Heart right ventricle (tissue), 16 donors: ENCODE data around the gene OTOL1. TPM values are rescaled to one million over a fixed set of nuclear protein-coding genes. Genes with fewer than 3 reads are reported as not detected.

Source experiments
- ATAC-seq, 8 donors: fragments of 200-7000 bp; cut with Tn5 transposase; one replicate each; pipeline ENCODE4 v1.9.1; 2020; ENCODE audit warnings: mild to moderate bottlenecking in 8 of 8, moderate library complexity in 8 of 8, moderate number of reproducible peaks in 1 of 8
- DNase-seq, 2 donors: peaks; one replicate each; pipeline ENCODE4 v3.0.0-alpha.2; 2020
- H3K27ac ChIP-seq, 10 donors: fragments of 200-600 bp; sonication (generic) in 2 of 10; one replicate each; pipeline versions ENCODE4 v1.5.0 to v1.8.0; 2020 to 2022; ENCODE audit warnings: mild to moderate bottlenecking in 3 of 10
- H3K27me3 ChIP-seq, 7 donors: fragments of 200-600 bp; one replicate each; pipeline ENCODE4 v1.8.0; 2021 to 2022; ENCODE audit warnings: mild to moderate bottlenecking in 2 of 7
- H3K36me3 ChIP-seq, 9 donors: fragments of 200-600 bp; sonication (generic) in 1 of 9; one replicate each; pipeline versions ENCODE4 v1.5.0 to v1.8.0; 2020 to 2022; ENCODE audit warnings: mild to moderate bottlenecking in 2 of 9
- H3K4me1 ChIP-seq, 9 donors: fragments of 200-600 bp; sonication (generic) in 1 of 9; one replicate each; pipeline versions ENCODE4 v1.5.0 to v1.8.0; 2020 to 2022; ENCODE audit warnings: mild to moderate bottlenecking in 4 of 9
- H3K4me3 ChIP-seq, 10 donors: fragments of 200-600 bp; sonication (generic) in 2 of 10; one replicate each; pipeline versions ENCODE4 v1.5.0 to v1.8.0; 2020 to 2022; ENCODE audit warnings: mild to moderate bottlenecking in 7 of 10, moderate library complexity in 2 of 10
- H3K9me3 ChIP-seq, 11 donors: fragments of 200-600 bp in 10 of 11; sonication (generic) in 2 of 11; one replicate each; pipeline versions ENCODE4 v1.5.0 to v1.8.0; 2013 to 2022; ENCODE audit warnings: mild to moderate bottlenecking in 2 of 11, control low read depth in 1 of 11, moderate library complexity in 1 of 11
- WGBS, 2 donors: extraction: QIAGEN DNeasy Blood & Tissue Kit; methylation state at CpG; one replicate each; pipeline ENCODE4 v1.1.7; 2013; ENCODE audit warnings: inconsistent platforms in 1 of 2; 5-methylcytosine and 5-hydroxymethylcytosine counted together
- intact Hi-C, 10 donors: fragments of 100-400 bp; cut with DNase I; formaldehyde crosslinking; loops; one replicate each; pipeline versions ENCODE4 v1.11.1 to v1.14.2; 2022
- long read RNA-seq, 3 donors: library from polyadenylated mRNA; unstranded; transcript quantifications; one replicate each; pipeline ENCODE4 v2.0.0, GENCODE V29; 2020 to 2021
- polyA plus RNA-seq, 2 donors: library from polyadenylated mRNA; stranded (reverse); fragments of 200-250 nt; gene quantifications; one replicate each; pipeline ENCODE4 v1.2.3, GENCODE V29; 2013
- total RNA-seq, 10 donors: library from RNA; stranded (reverse); fragmentation: NEBNext Ultra II Directional in 3 of 10; extraction: Animal tissue kit (Norgen Biotek cat#: 25700) in 3 of 10; gene quantifications; one replicate each; pipeline versions ENCODE4 v1.2.1 to v1.2.4, GENCODE V29; 2021 to 2023
- TF ChIP-seq, protein P1 (sequence below), 9 donors: fragments of 200-600 bp; sonication (generic) in 2 of 9; IDR thresholded peaks; one replicate each; pipeline versions ENCODE4 v1.5.0 to v1.8.0; 2021 to 2022; ENCODE audit warnings: antibody characterized with exemption in 9 of 9, mild to moderate bottlenecking in 5 of 9, moderate library complexity in 1 of 9
- donor health status: Arrhythmogenic right ventricular cardiomyopathy.
- donor health status: ischemic (EF 13 %, LVEDD 7.1; RV severe dilation, severe dysfunction).
- donor health status: healthy with polysubstance abuse.
- donor health status: DM: no; HTN: yes; CAD: no.
- donor health status: DM: no; HTN: no; CAD: no.
- donor health status: ischemic (EF 25% LVEDD 6.9; RV normal size, moderate dysfunction).
- donor health status: ischemic (EF 25% LVEDD 5.7; RV mildly dilated, moderate dysfunction).
- donor health status: healthy.
- donor health status: DM: yes; HTN: yes; CAD: no.
- donor health status: Ischemic cardiomyopathy.
- donor health status: ischemic (EF 35%, LVEDD 5.7; RV mildly dilated, moderate dysfunction).
- donor health status: nonischemic (EF 11% LVEDD 7.7; RV severe dilation, severe dysfunction).
- donor health status: DM: yes; HTN: yes; CAD: no.
- donor health status: PGD.
- donor health status: ischemic (EF 29% LVEDD 5.4; RV normal size, mild dysfunction).
- donor health status: nonischemic (EF 23%, LVEDD 6.1; RV moderate dilation, normal function).

The OTOL1 gene
- total RNA-seq, result not detected
- not detected for polyA plus RNA-seq
- long read RNA-seq, donor 1, result 0 reads
- long read RNA-seq, donor 2, result 0 reads
- long read RNA-seq, donor 3, result 0 reads

DNA sequence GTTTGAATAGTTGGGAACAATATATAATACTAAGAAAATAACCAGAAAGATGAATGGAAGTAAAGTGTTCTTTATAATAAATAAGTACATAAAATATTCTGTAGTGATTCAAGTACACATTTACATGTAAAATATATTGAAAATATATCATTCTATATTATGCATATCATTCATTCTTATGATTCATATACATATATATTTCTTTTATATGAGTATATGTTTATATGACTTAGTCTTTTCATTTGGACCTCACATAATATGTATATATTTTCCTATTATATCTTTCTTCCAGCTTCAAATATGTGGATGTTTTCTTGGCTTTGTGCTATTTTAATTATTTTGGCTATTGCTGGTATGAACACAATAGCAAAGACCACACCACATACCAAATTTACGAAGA, at the start of gene OTOL1:
TSS of gene OTOL1 (plus strand) at position 301 of the 400 bp plus-strand sequence. CDS start at position 301, 0 bp downstream.
- intact Hi-C loops, result no loop called here
- H3K27ac ChIP-seq, result no peak within 1 kb of the TSS
- H3K27me3 ChIP-seq, result no peaks in the 10 kb centered on the region
- H3K4me3 ChIP-seq, result no peak within 1 kb of the TSS
- no peak for ATAC-seq
- peaks cover 0 to 21% (median 3%) of the 10 kb centered on the region in 11 donors for H3K9me3 ChIP-seq
- DNase-seq, result no peak
- H3K4me1 ChIP-seq, result no peaks in the 10 kb centered on the region
- H3K36me3 ChIP-seq, result no peaks in the 10 kb centered on the region
- WGBS, 2 donors, result 60 to 61% methylated on average over 1 of the region's 1 CpG
- TF ChIP-seq, protein P1, sequence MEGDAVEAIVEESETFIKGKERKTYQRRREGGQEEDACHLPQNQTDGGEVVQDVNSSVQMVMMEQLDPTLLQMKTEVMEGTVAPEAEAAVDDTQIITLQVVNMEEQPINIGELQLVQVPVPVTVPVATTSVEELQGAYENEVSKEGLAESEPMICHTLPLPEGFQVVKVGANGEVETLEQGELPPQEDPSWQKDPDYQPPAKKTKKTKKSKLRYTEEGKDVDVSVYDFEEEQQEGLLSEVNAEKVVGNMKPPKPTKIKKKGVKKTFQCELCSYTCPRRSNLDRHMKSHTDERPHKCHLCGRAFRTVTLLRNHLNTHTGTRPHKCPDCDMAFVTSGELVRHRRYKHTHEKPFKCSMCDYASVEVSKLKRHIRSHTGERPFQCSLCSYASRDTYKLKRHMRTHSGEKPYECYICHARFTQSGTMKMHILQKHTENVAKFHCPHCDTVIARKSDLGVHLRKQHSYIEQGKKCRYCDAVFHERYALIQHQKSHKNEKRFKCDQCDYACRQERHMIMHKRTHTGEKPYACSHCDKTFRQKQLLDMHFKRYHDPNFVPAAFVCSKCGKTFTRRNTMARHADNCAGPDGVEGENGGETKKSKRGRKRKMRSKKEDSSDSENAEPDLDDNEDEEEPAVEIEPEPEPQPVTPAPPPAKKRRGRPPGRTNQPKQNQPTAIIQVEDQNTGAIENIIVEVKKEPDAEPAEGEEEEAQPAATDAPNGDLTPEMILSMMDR (IDR thresholded peaks at IDR 0.05), result no peak

DNA sequence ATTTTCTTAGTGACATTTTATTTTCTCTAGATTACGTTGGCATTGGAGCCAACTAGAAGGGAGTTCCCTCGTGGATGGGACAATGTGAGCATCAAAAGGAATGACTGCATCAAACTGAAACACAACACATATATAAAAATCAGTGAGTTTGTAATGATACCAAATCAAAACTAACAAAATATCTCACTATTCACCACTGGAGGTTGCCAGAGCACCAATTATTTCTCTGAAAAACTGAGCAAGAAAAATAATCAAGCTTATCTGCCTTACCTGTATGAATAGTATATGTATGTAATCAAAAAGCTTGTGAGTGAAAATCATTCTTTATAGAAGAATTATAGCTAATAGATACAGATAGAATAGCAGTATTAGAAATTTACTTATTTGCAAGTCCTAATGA, 46.8 kb upstream of the OTOL1 start:
- H3K9me3 ChIP-seq, result peaks cover 0 to 7% (median 0%) of the 10 kb centered on the region in 11 donors
- no peaks in the 10 kb centered on the region for H3K27me3 ChIP-seq
- DNase-seq, result no peak
- H3K4me1 ChIP-seq, result no peaks in the 10 kb centered on the region
- 63 to 70% methylated on average over 2 of the region's 2 CpGs for WGBS, 2 donors
- no peak overlapping the region for H3K4me3 ChIP-seq
- no peak for ATAC-seq
- intact Hi-C loops, result no loop called here
- H3K36me3 ChIP-seq, result no peaks in the 10 kb centered on the region
- no peak overlapping the region for H3K27ac ChIP-seq
- TF ChIP-seq, protein P1 (IDR thresholded peaks at IDR 0.05), result no peak

DNA sequence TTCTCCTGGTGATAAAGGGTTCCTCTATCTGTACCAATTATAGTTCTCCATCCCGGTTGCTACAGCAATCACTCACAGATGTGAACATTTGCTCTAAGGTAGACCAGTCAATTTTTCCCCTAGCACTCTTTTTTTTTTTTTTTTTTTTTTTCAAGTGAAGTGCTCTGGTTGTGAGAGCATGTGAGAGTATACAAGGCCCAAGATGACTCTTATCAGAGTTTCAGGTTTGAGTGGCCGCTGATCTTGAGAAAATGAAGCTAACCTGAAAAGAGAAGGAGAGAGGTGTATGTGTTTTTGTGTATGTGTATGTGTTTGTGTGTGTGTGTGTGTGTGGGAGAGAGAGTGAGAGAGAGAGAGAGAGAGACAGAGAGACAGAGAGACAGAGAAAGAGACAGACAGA, 44.4 kb upstream of the OTOL1 start:
- ATAC-seq, result no peak
- 35 to 73% methylated on average over 2 of the region's 2 CpGs for WGBS, 2 donors
- Histone ChIP-seq H3K4me3 (no peak overlapping the region), H3K4me1 (no peaks in the 10 kb centered on the region), H3K9me3 (peaks cover 0 to 17% (median 0%) of the 10 kb centered on the region in 11 donors), H3K27ac (no peak overlapping the region), H3K36me3 (no peaks in the 10 kb centered on the region), H3K27me3 (no peaks in the 10 kb centered on the region)
- TF ChIP-seq, protein P1 (IDR thresholded peaks at IDR 0.05), result no peak
- intact Hi-C loops, result no loop called here
- no peak for DNase-seq

DNA sequence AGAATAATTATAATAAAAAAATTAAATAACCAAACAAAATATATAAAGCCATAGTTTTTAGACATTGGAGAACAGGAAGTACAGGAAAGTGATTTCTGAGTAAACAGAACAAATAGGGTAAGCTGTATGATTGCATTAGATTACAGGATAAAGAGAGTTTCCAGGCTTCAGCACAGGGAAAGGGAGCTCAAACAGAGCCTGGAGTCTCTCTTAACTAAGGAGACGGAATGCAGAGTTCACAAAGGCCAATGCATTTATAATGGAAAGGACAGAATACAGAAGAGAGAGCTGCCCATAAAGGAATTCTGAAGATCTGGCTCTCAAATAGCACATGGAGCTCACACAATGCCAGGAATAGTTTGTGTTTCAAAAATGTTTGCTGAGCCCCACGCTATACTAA, 42.0 kb upstream of the OTOL1 start:
- DNase-seq, result no peak
- Histone ChIP-seq H3K4me3 (no peak overlapping the region), H3K9me3 (peaks cover 0 to 10% (median 0%) of the 10 kb centered on the region in 11 donors), H3K27ac (no peak overlapping the region), H3K4me1 (no peaks in the 10 kb centered on the region), H3K36me3 (no peaks in the 10 kb centered on the region), H3K27me3 (no peaks in the 10 kb centered on the region)
- intact Hi-C loops, result no loop called here
- WGBS, 2 donors, result 58 to 61% methylated on average over 2 of the region's 2 CpGs
- TF ChIP-seq, protein P1 (IDR thresholded peaks at IDR 0.05), result no peak
- ATAC-seq, result no peak
